HG03354 (cell line): Measurements from ENCODE around the gene ATG3.
"Not testable (repeated sequence)": the region's sequence is repeated elsewhere in the genome, so short reads cannot be mapped to it uniquely, and the experiment has no call there.

Experiments
- ATAC-seq: cut with Tn5 transposase; IDR thresholded peaks from one replicate; pipeline ENCODE4 v1.9.1; 2021; ENCODE audit warnings: mild to moderate bottlenecking; ENCODE audit not compliant: unreplicated experiment, poor library complexity, severe bottlenecking

ATG3 gene

DNA sequence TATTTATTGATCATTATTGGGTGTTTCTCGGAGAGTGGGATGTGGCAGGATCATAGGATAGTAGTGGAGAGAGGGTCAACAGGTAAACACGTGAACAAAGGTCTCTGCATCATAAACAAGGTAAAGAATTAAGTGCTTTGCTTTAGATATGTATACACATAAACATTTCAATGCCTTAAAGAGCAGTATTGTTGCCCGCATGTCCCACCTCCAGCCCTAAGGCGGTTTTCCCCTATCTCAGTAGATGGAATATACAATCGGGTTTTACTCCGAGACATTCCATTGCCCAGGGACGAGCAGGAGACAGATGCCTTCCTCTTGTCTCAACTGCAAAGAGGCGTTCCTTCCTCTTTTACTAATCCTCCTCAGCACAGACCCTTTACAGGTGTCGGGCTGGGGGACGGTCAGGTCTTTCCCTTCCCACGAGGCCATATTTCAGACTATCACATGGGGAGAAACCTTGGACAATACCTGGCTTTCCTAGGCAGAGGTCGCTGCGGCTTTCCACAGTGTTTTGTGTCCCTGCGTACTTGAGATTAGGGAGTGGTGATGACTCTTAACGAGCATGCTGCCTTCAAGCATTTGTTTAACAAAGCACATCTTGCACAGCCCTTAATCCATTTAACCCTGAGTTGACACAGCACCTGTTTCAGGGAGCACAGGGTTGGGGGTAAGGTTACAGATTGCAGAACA is 2.6 kb upstream of the ATG3 start:
- ATAC-seq: not testable (repeated sequence)

DNA sequence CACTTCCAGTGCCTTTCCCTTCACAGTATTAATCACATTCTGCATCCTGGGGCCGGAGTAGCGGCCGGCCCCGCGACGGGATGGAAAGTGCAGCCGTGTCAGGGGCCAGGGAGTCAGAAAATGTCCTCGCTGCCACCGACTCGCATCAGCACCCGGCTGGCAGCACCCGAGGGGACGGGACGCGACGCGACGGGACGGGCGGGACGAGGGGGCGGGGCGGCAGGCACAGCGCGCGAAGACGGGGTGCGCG is 353 bp downstream of the ATG3 start:
- ATAC-seq: peak; percentile 47

DNA sequence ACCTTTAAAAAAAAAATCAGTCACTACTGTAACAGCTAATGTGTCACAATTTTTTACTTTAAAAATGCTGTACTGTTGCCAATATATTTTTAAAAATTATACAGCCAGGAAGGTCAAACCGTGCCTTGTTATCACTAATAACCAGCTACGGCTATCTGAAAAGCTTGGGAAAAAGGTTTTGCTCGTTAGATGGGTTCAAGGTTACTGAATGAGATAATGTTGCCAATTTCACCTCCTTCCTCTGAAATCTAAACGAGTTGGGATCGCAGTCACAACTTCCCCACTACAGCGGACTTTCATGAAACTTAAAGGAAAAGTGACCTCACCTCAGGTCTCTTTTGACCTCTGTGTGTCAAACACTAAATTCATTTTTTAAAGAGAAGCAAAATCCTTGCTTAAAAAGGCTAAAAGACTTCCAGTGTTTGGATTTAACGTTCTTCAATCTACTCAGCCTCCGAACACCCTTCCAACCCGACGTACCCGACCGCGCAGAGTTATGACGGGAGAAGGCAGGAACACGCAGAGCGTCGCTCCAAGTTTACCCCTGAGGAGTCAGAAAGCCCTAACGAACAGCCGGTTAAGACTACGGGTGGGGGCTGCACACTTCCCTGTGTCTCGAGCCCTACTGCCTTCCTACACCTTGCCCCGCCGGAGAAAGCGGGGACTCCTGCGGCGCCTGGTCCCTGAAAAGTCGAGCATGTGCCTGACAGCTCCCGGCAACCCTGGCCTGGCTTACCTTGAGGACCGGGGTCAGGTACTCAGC is 860 bp downstream of the ATG3 start:
- peak; percentile 36 for ATAC-seq

DNA sequence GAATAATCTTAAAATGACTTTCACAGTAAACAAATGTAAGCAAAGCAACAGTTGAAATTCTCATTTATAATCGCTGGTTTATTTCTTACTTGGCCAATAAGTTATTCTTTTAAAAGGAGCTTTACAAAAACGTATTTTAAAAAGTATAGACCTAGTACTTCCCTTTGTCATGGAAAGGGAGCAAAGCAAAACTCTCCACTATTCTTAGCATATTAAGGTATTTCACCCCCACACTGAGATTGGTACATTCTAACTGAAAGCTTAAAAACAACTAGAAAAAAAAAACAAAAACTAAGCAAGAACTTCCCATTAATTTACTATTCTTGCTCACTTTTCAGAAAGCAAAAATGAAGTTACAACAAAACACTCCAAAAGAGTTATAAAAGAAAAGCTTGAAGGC is 1.5 kb downstream of the ATG3 start:
- ATAC-seq: no peak

DNA sequence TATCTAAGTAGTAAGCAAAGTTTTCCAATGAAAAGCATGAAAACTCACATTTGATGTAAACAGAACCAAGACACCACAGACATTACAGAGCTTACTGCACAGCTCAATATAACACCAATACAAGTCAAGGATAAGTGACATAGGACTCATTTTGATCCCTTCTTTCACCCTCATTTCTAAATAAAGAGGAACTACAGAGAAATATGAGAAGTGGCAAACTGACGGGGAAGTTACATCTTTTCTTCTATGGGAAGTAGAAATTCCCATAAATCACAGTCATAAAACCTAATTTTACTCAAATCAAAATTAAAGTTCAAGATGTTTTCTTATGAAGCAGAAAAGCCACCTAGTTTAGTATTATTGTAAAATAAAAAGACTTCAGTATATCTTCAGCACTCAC is 3.8 kb downstream of the ATG3 start:
- ATAC-seq: no peak

DNA sequence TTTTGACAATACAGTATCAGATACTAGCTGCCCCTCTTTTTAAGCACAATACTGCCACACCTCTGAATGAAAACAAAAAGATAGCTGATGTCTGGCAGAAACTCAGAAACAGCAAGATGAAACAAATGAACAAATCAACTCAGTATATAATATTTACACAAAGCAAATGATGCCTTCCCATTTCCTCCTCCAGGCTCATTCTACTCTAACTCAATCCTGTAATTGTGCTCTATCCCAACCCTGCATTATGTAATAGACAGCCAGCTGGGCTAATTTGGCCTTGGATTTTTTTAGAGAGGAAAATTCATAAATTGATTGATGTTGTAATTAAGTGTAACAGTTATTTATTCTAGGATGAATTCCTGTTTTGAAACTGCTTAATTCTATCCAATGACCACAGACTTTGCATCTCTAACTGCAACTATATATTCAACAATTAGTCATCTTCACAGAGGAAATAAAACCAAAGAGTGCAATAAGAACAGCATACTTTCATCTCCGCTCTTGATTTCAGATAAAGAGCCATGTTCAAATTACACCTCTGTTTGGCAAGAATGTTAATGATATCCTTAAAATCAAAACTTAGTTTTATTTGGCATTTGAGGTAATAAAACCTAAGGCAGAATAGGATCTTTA is 6.1 kb downstream of the ATG3 start:
- ATAC-seq: no peak

DNA sequence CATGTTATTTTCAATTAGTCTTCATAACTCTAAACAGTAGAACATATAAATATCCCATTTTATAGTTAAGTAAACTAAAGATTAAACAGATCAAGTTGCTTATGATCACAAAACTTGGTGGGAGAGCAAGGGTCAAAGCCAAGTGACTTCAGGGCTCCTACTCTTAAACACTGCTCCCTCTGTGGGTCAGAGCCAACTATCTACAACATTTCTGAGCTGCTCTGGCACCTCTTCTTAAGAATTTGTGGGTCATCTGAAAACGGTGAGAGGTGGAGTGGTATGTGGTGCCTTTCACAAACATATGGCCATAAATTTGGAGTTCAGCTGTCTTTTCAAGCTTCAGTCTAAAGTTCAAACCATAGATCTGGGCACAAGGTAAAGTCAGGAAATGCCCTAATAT is 10.9 kb downstream of the ATG3 start:
- ATAC-seq: no peak

DNA sequence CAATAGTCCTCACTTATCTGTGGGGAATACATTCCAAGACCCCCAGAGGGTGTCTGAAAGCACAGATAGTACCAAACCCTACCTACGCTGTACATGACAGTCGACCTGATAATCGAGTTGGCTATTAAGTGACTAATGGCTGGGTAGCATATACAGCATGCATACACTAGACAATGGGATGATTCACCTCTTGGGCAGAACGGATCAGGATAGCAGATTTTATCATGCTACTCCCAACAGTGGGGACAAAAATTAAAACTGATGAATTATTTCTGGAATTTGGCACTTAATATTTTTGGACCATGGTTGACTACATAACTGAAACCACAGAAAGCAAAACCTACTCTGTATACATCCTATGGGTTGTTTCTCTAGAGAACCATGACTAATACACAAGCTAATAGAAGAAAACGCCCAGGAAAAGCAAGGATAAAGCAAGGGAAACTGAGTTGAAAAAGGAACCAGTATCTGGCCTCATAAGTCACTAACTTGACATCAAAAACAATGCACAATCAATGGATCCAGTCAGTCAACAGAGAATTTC is 15.5 kb downstream of the ATG3 start:
- ATAC-seq: no peak

DNA sequence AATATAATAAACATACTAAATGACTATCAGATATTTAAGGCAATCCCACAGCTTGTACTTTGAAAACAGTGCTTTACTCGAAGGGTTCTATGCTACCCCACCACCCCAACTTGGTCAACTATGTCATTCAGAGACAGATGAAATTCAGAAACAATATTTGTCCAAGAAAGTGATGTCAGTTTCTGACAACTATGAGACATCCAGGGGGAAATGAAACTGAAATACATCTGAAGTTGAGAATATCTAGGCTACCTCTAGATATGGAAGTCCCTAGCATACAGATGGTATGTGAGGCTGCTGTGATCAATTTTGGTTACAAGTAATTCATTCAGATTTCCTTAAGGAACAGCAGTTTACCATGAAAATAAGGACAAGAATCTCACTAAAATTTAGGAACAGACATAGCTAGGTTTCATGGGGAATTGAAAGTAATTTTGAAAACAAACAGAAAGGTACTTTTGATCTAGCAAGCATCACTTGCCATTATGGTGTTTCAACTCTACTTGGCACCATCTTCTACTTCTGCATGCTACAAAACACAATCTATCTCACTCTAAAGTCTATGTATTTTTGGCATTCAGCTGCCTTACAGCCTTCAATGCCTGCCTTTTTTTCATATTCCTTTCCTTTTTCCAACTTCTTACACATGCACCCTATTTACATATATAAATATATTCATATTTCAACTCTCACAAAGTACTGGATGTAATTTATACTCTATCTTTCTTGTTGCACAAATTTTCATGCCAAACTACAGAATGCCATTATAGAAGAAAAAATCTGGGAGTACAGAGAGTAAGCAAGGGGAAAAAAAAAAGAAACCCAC is 21.7 kb downstream of the ATG3 start:
- peak; percentile 98 for ATAC-seq

DNA sequence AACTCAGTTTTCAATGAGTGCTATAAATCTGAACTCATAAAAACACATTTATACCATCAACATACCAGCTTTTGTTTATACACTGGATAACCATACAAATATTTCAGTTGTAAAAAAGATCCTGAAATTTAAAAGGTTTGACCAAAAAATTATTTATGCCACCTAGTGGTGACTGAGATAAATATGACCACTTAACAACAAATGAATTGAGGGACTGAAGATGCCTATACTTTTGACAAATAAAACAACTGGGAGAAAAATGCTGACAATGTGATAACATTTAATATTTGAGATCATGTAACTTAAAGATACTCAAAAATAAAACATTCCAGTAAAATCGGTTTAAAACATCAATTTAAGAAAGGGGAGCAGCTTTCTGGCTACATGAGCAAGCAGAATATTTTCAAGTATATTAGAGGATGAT is 30.4 kb downstream of the ATG3 start:
- ATAC-seq: no peak

DNA sequence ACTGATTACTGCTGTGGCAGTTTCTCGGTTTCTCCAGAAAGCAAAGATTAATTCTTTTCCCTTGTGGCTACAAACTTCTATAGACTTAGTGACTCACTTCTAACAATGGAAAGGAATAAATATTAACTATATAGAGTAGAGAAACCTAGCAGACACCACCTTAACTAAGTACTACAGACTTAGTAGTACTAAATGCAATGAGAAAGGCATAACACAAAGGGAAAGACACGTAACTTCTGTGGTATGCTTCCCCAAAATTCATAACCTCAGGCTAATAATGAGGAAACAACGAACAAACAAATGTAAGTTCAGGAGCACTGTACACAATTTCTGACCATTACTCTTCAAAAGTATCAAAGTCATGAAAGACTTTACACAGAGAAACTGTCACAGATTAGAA is 31.2 kb downstream of the ATG3 start:
- no peak for ATAC-seq

DNA sequence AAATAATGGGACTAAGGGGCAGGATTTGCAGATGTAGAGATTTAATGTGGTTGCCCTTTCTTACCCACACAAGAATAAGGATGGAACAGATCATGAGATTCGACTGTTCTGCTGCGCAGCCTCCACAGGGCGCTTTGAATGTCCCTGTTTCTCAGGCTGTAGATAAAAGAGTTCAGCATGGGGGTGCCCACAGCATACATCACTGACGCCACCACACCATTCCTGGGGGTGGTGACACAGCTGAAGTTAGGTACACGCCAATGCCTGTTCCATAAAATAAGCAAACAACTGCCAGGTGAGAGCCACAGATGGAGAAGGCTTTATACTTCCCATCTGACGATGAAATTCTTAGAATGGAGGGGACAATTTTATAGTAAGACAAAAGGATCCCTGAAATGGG is 37.6 kb downstream of the ATG3 start:
- ATAC-seq: not testable (repeated sequence)

DNA sequence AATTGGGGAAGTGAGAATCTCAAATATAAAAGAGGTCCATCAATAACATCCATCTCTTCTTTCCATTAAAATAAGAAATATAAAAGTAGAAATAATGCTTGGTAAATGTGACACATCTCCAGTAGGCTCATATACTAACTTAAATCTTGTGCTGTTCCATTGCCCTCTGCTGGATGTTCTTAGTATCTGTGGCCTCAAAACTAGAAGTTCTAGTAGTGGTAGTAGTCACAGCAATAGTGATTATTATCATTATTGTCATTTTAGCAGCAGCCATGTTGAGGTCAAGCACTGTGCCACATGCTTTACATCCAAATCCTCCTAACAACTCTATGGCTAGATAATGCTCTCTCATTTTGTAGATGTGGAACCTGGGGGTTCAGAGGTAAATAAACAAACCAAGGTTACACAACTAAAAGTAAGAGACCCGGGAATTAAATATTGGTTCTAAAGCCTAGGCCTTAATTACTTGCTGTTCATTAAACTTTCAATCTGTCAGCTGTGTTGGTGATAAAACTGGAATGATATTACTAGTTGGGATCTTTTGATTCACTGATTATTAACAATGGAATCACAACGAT is 42.2 kb downstream of the ATG3 start:
- ATAC-seq: peak; percentile 58

DNA sequence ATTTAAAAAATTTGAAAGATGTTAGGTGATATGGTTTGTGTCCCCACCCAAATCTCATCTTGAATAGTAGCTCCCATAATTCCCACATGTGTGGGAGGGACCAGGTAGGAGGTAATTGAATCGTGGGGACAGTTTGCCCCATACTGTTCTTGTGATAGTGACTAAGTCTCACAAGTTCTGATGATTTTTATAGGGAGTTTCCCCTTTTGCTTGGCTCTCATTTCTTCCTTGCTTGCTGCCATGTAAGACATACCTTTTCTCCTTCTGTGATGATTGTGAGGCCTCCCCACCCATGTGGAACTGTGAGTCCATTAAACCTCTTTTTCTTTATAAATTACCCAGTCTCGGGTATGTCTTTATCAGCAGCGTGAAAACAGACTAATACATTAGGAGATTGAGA is 42.8 kb downstream of the ATG3 start:
- not testable (repeated sequence) for ATAC-seq

DNA sequence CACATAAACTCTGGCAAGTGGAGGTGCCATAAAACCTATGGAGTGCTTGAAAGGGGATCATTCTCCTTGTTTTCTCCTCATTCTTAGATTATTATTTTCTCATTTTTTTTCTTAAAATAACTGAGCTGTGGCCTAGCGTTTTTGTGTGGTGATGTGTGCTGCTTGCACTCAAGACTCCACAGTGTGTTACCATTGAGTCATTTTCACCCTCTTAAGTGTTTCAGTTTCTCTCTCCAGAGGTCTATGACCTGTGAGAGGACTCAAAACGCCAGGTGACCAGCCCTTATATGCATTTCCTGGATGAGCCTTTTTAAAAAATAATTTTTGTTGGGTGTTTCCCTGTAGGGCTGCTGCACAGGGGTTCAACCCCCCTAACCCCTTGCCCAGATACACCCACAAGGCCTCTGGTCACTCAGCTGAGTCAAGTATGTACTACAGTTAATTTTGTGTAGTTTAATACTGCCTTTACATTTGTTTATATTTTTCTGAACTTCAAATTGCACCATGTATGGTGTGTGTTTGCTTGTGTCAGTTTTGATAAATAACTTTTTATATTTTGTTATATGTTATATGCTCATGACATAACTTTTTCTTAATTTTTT is 47.1 kb downstream of the ATG3 start:
- ATAC-seq: peak; percentile 100

DNA sequence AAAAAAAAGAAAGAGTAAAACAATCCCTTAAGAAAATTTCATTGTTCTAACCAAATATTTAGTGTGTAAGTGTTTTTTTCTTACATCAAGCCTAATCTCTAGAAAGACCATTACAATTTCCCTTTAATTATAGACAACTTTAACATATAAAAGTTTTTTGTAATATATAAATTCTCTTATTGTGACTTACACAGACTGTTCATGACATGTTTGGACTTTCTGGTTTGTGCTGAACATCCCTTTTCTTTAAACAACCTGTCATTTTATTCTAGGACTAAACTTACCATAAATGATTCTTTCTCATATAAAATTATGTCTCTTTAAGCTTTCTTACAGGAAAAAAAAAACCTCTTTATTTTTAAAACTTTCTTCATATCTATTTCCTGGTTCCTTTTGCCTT is 49.4 kb downstream of the ATG3 start:
- no peak for ATAC-seq

DNA sequence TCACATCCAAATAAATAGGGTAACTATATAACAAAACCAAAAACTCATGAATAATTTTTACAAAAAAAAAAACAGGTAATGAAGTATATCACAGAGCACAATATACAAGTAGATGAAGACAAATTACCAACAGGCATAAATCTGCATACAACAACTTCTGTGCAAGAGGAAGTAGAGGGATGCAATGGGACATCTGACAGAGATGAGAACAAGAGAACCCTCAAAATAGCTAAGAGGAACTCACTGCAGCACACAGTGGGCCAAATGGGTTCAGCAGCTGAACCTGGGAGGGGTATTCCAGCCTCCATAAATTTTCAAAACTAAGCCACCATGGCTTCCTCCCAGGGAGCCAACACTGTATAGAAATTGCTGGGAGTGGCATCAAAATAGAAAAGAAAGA is 52.9 kb downstream of the ATG3 start:
- no peak for ATAC-seq

DNA sequence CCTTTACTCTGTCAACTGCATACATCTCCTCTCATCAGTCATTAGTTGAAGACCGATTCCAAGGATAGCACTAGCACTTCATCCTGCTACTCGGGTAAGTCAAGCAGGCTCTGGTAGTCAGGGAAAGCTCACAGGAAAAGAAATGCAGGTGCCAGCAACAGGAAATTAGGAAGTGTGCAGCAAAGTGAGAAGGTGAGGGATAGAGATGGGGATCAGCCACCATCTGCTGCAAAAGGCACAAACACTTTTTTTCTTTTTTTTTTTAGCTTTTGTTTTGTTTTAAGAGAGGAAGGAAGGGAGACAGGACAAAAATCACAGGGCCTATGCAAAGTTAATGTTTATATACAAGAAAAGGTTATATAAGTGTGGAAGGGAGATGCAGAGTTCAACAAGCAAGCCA is 53.5 kb downstream of the ATG3 start:
- ATAC-seq: no peak

DNA sequence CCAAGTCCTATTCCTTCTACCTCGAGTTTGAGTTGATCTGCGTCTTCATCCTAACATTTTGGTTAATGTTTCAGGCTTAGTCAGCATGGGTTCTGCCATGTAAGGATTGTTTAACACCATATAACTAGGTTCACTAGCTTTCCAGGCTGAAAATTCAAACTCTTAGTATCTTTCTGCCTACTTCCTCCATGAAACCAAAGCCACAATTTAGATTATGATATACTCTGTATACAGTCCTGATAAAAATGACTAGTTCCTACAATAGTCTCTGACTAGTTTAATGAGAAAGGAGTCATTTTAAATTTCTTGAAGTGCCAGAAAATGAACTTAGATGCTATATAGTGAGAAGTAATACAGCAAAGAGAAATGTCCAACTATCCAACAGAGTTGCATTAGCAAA is 55.9 kb downstream of the ATG3 start:
- ATAC-seq: no peak
